T-helper 2 cell treated with Interferon-gamma antibody and Interleukin-4, amounts not matched to agents 5 μg/mL and 100 μg/mL, for 36 hours (primary cell): ENCODE measurements around the gene JAKMIP1.

Source experiments
- DNase-seq: peaks from one replicate; pipeline ENCODE4 v3.0.0; 2021; ENCODE audit warnings: low spot score
- H3K27ac Mint-ChIP-seq: one replicate; pipeline ENCODE4 v1.8.0; 2021; ENCODE audit warnings: mild to moderate bottlenecking, mixed read lengths
- H3K27me3 Mint-ChIP-seq: one replicate; pipeline ENCODE4 v1.8.0; 2021; ENCODE audit warnings: low read depth, mixed read lengths
- H3K36me3 Mint-ChIP-seq: one replicate; pipeline ENCODE4 v1.8.0; 2021; ENCODE audit warnings: low read depth, mixed read lengths
- H3K4me1 Mint-ChIP-seq: one replicate; pipeline ENCODE4 v1.8.0; 2021; ENCODE audit warnings: low read depth, mixed read lengths
- H3K4me3 Mint-ChIP-seq: one replicate; pipeline ENCODE4 v1.8.0; 2022; ENCODE audit warnings: mild to moderate bottlenecking, moderate library complexity, mixed read lengths
- H3K9me3 Mint-ChIP-seq: one replicate; pipeline ENCODE4 v1.8.0; 2021; ENCODE audit warnings: mixed read lengths

Gene JAKMIP1

DNA sequence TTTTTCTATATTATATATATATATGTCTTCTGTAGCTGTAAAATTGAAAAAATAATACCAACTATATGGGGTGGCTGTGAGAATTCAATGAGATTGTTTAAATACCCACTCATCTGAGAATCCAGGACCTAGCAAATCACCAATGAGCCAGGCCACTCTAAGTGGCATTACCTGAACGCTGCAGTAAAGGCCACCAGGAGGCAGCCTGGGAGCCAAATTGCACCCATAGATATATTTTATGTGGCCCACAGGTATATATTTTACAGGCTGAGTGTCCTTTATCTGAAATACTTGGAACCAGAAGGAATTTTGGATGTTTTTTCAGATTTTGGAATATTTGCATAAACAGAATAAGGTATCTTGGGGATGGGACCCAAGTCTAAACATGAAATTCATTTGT, 124.0 kb downstream of the JAKMIP1 start:
- Mint-ChIP-seq H3K9me3 (no peaks in the 10 kb centered on the region), H3K27ac (no peak overlapping the region), H3K4me1 (no peaks in the 10 kb centered on the region), H3K4me3 (no peak overlapping the region), H3K27me3 (no peaks in the 10 kb centered on the region), H3K36me3 (peaks cover 20% of the 10 kb centered on the region)
- no peak for DNase-seq

DNA sequence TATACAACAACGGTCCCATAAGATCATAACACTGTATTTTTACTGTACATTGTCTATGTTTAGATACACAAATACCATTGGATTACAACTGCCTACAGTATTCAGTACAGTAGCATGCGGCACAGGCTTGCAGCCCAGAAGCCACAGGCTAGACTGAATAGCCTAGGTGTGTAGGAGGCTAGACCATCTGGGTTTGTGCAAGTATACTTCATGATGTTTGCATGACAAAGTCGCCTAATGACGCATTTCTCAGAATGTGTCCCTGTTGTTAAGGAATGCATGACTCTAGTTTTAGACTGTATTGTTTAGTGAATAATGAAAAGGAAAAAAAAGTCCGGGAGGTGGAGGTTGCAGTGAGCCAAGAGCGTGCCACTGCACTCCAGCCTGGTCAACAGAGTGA, 125.6 kb downstream of the JAKMIP1 start:
- Mint-ChIP-seq H3K27ac (no peak overlapping the region), H3K4me1 (no peaks in the 10 kb centered on the region), H3K9me3 (no peaks in the 10 kb centered on the region), H3K36me3 (peaks cover 8% of the 10 kb centered on the region), H3K4me3 (no peak overlapping the region), H3K27me3 (no peaks in the 10 kb centered on the region)
- no peak for DNase-seq

DNA sequence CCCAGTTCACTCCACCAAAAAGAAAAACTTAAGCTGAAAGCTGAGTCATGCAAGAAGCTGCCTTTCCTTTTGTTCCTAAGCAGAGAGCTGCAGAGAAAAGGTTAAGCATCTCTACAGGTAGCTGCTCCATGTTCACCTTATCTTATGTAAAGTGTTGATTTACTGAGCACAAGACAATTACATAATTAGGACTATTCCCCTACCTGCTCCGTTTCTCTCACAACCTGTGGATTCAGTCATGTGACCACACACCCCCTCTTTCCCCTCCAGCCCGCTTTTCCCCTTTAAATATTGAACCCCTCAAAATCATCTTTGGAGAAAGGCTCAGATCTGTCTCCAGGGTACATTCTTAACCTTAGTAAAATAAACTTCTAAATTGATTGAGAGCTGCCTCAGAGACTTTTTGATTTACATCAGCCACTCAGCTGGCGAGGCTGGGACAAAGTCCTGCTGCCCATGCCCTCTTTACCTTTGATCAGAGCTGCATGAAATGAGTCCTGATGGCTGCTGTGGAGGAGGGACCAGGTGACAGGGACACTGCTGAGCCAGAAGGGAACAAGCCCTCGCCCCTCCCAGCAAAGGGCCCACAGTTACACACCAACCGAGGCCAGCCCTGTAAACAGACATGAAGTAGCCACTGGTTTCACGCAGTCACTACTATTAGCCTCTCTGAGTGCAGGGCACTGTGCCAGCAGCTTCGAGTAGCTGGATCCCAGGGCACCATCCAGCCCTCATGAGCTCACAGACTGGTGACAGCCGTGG, 128.2 kb downstream of the JAKMIP1 start:
- H3K27ac Mint-ChIP-seq = no peak overlapping the region
- no peaks in the 10 kb centered on the region for H3K4me1 Mint-ChIP-seq
- no peaks in the 10 kb centered on the region for H3K27me3 Mint-ChIP-seq
- H3K36me3 Mint-ChIP-seq = peaks cover 5% of the 10 kb centered on the region
- H3K9me3 Mint-ChIP-seq = no peaks in the 10 kb centered on the region
- DNase-seq = no peak
- H3K4me3 Mint-ChIP-seq = no peak overlapping the region

DNA sequence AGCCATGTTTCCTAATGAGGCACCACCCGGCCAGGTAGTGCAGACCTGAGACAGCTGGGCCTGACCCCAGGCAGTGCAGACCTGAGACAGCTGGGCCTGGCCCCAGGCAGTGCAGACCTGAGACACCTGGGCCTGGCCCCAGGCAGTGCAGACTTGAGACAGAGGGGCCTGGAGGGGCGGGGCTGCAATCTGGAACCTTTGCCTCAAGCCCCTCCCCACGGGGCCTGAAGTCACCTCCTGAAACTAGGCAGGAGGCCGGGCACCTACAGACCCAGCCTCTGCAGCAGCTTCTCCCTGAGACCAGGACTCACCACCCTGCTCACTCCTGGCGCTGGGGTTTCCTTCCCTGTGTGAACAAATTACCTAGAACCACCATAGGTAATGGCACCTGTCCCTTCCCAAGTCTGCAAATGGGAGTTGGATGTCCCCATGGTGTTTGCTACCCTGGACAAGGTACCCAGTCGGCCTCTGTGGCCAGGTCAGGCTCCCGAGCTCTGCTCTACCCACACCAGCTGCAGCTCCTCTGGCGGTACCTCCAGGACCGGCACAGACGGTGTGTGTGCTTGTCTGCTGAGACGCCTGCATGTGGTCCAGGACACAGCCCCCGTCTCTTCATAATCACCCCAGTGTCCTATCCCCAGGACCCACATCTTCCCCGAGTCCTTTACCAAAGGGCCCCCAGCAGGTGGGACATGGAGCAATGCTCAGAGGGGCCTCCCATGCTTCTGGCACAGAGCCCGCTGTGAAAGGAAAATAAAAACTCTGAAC, 129.0 kb downstream of the JAKMIP1 start:
- H3K36me3 Mint-ChIP-seq = peaks cover 5% of the 10 kb centered on the region
- H3K9me3 Mint-ChIP-seq = no peaks in the 10 kb centered on the region
- no peak overlapping the region for H3K4me3 Mint-ChIP-seq
- H3K27me3 Mint-ChIP-seq = no peaks in the 10 kb centered on the region
- DNase-seq = no peak
- H3K27ac Mint-ChIP-seq = no peak overlapping the region
- no peaks in the 10 kb centered on the region for H3K4me1 Mint-ChIP-seq

DNA sequence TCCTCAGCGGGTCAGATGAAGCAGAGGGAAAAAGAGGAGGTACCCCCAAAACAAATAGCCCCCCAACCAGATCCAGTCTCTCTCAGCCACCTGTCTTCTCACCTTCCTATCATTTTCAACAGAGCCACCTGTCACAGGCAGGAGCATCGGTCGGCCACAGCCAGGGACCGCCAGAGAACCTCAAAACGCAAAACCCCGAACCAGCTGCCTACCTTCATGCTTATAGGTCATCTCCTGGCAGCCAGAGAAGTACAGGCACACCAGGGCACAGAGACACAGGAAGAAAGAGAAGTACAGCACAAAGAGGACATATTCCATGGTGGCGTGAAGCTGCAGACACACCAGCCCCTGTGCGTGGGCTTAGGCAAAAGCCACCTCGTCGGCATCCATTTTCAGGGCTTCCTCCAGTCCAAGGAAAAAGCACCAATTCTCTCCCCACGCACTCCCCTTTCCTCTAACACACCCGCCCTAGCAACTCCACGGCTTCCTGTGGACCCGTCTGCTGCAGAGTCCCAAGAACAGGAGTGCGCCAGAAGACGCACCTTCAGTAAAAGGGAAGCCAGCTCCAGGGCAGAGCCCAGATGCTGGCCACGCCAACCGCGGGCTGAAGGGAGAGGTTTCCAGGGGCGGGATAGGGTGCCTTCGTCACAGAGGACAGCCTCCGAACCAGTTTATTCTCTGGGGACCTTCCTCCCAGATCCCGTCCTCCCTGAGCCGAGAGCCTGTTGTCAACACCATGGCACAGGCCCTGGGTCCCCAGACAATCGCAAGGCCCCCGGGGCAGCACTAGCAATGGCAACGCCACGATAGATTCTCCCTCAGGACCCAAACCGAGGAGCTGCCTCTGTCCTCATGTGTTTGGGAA, 130.3 kb downstream of the JAKMIP1 start:
- Mint-ChIP-seq H3K4me1 (no peaks in the 10 kb centered on the region), H3K9me3 (no peaks in the 10 kb centered on the region), H3K27me3 (no peaks in the 10 kb centered on the region), H3K36me3 (peaks cover 5% of the 10 kb centered on the region), H3K27ac (no peak overlapping the region), H3K4me3 (no peak overlapping the region)
- DNase-seq = no peak

DNA sequence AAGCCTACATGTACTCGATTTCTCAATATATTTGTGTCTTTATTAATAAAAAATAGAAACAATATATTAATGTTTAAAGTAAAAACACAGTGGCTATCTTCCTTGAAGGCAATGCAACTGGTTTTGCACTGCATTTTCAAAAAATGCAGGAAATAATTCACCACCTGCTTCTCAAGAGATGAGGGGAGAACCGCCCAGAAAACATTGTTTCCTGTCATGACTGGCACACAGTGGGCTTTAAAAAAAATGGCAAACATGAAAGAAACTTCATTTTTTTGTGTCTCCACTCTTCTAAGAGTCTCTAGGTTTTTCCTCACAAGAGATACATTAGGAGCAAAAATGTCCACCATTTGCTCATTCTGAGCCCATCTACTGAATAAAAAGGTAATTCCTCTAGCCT, 131.4 kb downstream of the JAKMIP1 start:
- H3K4me1 Mint-ChIP-seq = no peaks in the 10 kb centered on the region
- H3K27me3 Mint-ChIP-seq = no peaks in the 10 kb centered on the region
- DNase-seq = no peak
- no peak overlapping the region for H3K4me3 Mint-ChIP-seq
- H3K27ac Mint-ChIP-seq = no peak overlapping the region
- peaks cover 6% of the 10 kb centered on the region for H3K36me3 Mint-ChIP-seq
- no peaks in the 10 kb centered on the region for H3K9me3 Mint-ChIP-seq

DNA sequence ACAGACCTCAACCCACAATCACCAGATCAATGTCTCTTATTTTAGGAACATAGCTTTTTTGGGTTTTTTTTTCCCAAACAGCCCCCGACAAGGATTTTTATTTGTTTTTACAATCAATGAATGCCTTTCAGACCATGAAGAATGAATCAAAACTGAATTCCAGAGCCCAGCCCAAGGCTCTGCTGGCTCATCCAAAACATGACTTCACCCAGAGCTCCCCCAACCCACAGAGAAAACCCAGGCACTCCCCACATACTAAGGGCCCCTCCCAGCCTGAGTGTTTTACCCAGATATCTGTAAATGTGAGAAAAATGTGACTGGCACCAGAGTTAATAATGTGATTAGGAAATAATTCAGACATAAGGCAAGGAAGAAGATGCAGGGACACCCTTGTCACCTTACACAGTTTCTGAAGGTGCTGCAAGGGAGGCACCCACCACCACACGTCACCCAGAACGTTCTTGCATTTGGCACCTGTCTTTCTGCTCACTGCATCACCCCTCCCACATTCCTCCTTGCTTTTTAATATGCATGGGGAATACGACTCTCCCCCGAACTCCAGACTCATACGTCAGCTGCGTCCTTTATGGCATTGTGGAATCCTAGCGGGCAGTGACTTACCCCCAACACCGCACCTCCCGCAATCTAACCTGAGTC, 134.3 kb downstream of the JAKMIP1 start:
- H3K36me3 Mint-ChIP-seq = peaks cover 16% of the 10 kb centered on the region
- H3K27ac Mint-ChIP-seq = no peak overlapping the region
- no peaks in the 10 kb centered on the region for H3K4me1 Mint-ChIP-seq
- no peak for DNase-seq
- no peaks in the 10 kb centered on the region for H3K27me3 Mint-ChIP-seq
- peaks cover 4% of the 10 kb centered on the region for H3K9me3 Mint-ChIP-seq
- no peak overlapping the region for H3K4me3 Mint-ChIP-seq

DNA sequence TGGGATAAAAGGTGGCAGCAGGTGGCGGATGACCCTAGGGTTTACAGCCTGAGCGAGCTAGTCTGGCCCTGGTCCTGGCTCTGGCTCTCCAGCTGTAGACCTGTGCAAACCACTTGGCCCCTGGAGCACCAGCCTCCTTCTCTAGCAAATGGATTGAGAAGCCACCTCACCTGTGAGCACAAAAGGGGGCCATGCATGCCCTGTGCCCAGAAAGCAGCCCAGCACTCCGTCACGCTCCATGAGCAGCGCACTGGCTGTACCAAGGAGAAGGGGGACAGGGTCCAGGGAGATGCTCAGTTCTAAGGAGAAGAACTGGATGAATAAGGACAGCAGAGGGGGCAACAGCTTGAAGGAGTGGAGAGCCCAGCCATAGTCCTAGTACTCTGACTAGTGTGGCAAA, 135.2 kb downstream of the JAKMIP1 start:
- no peak overlapping the region for H3K27ac Mint-ChIP-seq
- DNase-seq = no peak
- H3K27me3 Mint-ChIP-seq = no peaks in the 10 kb centered on the region
- peaks cover 12% of the 10 kb centered on the region for H3K9me3 Mint-ChIP-seq
- H3K36me3 Mint-ChIP-seq = peaks cover 25% of the 10 kb centered on the region
- H3K4me3 Mint-ChIP-seq = no peak overlapping the region
- no peaks in the 10 kb centered on the region for H3K4me1 Mint-ChIP-seq

DNA sequence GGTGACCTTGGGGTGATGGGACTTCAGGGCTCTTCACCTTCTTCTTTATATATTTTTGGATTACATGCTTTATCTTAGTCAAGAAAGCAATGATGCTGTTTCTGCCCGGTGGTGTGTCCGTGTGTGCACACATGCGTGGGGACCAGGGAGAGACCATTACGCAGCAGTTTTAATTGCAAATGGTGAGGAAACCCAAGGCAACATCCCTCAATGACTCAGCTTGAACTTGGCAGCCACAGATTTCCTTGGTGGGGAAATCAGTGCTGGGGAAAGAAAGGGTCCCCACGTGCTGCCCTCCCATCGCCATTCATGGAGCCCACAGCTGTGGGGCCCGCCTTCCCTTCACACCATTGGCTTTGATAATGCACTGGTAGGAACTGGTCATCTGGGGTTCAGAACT, 136.0 kb downstream of the JAKMIP1 start:
- Mint-ChIP-seq H3K36me3 (peaks cover 32% of the 10 kb centered on the region), H3K4me1 (no peaks in the 10 kb centered on the region), H3K27me3 (no peaks in the 10 kb centered on the region), H3K4me3 (no peak overlapping the region), H3K9me3 (peaks cover 15% of the 10 kb centered on the region), H3K27ac (no peak overlapping the region)
- DNase-seq = no peak

DNA sequence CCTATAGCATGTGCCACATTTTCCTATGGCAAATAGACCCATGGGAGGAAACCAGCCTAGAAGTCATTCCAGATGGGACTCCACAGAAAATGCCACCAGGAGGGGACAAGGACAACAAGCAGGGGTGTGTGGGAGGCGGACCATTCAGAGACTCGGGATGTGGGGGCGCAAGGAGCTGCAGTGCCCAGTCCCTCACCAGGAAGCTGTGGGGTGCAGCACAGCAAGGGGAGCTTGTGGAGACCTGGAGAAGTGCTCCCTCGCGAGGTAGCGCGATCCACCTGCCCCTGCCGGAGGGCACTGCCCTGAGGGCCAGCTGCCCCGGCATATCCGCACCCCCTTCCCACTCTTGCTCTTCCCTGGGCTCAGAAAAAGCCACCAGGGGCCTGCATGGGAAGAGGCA, 136.7 kb downstream of the JAKMIP1 start:
- Mint-ChIP-seq H3K36me3 (peaks cover 39% of the 10 kb centered on the region), H3K4me3 (no peak overlapping the region), H3K27ac (no peak overlapping the region)

DNA sequence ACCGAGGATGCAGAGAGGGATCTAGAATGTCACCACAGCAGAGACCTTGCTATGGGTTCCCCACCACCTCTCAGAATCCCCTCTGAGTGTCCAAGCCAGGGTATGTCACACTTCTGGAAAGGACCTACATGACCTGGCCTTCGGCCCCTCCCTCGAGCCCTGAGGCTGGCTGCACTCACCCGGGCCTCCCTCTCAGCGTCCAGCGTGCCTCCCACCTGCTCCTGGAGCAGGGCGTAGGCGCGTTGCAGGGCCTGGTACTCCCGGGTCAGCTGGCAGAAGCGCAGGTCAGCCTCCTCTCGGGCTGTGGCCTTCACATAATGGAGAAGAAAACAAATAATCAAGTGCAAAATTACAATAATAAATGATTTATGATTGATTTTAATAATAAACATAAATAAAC, 138.2 kb downstream of the JAKMIP1 start:
- Mint-ChIP-seq H3K4me1 (no peaks in the 10 kb centered on the region), H3K36me3 (peaks cover 47% of the 10 kb centered on the region), H3K9me3 (peaks cover 26% of the 10 kb centered on the region), H3K27ac (no peak overlapping the region), H3K27me3 (no peaks in the 10 kb centered on the region), H3K4me3 (no peak overlapping the region)
- DNase-seq = no peak

More for the DNA sequence above, 136.7 kb downstream of the JAKMIP1 start:
- H3K27me3 Mint-ChIP-seq = no peaks in the 10 kb centered on the region
- DNase-seq = no peak
- H3K4me1 Mint-ChIP-seq = no peaks in the 10 kb centered on the region
- peaks cover 19% of the 10 kb centered on the region for H3K9me3 Mint-ChIP-seq

DNA sequence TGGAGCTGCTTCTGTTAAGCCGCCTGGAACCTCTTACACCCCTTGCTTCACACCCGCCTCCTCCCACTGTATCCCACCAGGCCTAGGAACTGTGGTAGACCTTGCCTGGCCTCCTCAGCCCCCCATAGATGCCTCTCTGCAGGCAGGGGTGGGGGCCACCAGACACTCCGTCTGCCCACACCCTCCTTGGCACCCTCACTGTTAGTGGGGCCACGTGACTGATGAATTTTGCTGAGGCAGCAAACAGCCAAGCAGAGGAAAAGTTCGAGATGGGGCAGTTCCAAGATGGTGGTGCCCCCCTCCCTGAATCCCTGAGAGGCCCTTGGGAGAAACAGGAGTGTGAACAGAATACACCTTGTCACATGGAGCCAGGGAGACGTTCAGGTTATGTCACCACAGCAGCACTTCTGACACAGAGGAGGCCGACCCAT, 141.0 kb downstream of the JAKMIP1 start:
- Mint-ChIP-seq H3K4me1 (no peaks in the 10 kb centered on the region), H3K27ac (no peak overlapping the region), H3K4me3 (no peak overlapping the region), H3K9me3 (peaks cover 26% of the 10 kb centered on the region), H3K27me3 (no peaks in the 10 kb centered on the region), H3K36me3 (peaks cover 49% of the 10 kb centered on the region)
- DNase-seq = no peak

DNA sequence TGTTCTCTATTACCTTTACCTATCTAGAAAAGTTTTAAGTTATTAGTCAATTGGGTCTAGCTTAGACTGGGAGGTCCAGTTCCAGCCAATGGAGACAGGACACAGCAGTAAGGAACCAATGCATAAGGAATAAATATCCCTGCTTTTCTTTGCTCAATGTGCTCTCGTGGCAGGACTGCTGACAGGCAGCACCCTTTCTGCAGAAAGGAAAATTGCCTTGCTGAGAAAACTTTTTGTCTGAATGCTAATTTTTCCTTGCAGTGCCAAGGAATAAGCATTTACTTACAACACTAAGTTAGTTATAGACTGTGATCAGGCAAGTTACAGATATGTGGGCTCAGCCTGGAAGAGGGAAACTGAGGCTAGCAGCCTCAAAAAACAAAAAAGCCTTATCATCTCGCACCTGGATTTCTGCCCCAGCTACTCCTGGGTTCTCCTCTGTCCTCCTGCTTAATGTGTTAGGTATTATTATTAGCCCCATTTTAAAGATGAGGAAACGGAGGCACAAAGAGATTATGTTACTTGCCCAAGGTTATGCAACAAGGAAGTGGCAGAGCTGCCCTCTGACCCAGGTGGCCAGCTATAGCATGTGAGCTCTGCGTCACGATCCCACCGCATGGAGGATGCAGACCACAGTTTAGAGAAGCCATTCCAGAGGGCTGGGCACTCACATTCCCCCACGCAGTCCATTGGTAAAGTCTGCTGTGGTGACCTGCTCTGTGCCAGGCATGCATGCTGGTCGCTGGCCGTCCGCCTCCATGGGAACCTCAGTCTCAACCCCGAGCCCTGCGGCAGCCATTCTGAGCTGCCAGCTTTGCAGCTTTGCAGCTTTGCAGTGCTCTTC, 141.6 kb downstream of the JAKMIP1 start:
- Mint-ChIP-seq H3K27me3 (no peaks in the 10 kb centered on the region), H3K9me3 (peaks cover 26% of the 10 kb centered on the region), H3K27ac (no peak overlapping the region), H3K4me3 (no peak overlapping the region), H3K4me1 (no peaks in the 10 kb centered on the region), H3K36me3 (peaks cover 48% of the 10 kb centered on the region)
- no peak for DNase-seq
